Stimulated activated naive CD4-positive, alpha-beta T cell treated with Interleukin-2 at 50 U/mL for 16 hours (primary cell): Measurements from ENCODE around the gene MMP11.

ENCODE experiments used
- DNase-seq: peaks from one replicate; lab custom pipeline; 2025; lab: John Stamatoyannopoulos, UW

MMP11 gene

DNA sequence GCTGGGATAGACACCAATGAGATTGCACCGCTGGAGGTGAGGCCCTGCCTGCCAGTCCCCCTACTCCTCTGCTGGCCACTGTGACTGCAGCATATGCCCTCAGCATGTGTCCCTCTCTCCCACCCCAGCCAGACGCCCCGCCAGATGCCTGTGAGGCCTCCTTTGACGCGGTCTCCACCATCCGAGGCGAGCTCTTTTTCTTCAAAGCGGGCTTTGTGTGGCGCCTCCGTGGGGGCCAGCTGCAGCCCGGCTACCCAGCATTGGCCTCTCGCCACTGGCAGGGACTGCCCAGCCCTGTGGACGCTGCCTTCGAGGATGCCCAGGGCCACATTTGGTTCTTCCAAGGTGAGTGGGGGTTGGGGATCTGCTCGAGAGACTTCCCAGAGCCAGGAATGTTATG lies 8.4 kb downstream of the MMP11 start:
- no peak for DNase-seq

GRCh38 chr22:23781511-23782183 lies 9.0 kb downstream of the MMP11 start:
- no peak for DNase-seq

GRCh38 chr22:23782252-23782651 lies 9.6 kb downstream of the MMP11 start:
- DNase-seq, result no peak

DNA sequence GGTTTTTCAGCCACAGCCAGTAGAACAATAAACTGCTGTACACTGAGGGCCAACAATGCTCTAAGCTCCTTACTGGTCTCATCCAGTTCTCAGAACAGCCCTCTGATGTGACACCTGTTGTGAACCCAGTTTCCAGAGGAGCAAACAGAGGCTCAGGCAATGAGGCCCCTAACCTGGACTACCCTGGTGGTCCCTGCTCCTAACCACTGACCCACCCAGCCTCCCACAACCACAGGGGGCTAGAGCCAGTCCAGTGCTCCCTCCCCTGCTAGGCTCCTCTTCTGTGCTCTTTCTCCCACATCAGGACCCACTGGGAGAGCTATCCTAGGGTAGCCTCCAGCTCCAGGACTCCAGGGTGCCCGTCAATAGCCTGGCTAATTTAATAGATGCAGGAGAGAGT lies 10.1 kb downstream of the MMP11 start:
- no peak for DNase-seq

GRCh38 chr22:23783265-23784150 lies 10.9 kb downstream of the MMP11 start:
- no peak for DNase-seq

- no peak for DNase-seq
These were observed 11.6 kb downstream of the MMP11 start for GRCh38 chr22:23784215-23784732.

DNA sequence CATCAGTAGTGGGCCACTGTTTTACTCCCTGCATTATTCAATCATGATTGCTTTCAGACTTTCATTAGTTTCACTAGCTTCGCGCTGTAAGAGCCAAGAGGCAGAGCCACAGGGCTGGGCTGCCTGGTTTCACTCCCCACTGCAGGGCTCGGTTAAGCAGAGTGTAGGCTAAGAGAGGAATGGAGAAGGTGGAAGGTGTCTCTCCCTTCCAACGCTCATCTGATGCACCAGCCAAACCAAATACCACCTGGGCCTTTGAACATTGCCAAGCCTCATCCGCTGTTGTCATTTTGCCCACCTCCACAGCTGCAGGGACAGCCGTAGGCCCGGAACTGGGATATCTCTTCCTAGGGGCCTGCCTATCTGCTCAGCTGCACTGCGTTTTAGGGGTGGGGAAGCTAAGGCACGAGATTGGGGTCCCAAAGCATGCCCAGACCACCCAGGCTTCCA lies 13.6 kb downstream of the MMP11 start:
- DNase-seq, result no peak

DNA sequence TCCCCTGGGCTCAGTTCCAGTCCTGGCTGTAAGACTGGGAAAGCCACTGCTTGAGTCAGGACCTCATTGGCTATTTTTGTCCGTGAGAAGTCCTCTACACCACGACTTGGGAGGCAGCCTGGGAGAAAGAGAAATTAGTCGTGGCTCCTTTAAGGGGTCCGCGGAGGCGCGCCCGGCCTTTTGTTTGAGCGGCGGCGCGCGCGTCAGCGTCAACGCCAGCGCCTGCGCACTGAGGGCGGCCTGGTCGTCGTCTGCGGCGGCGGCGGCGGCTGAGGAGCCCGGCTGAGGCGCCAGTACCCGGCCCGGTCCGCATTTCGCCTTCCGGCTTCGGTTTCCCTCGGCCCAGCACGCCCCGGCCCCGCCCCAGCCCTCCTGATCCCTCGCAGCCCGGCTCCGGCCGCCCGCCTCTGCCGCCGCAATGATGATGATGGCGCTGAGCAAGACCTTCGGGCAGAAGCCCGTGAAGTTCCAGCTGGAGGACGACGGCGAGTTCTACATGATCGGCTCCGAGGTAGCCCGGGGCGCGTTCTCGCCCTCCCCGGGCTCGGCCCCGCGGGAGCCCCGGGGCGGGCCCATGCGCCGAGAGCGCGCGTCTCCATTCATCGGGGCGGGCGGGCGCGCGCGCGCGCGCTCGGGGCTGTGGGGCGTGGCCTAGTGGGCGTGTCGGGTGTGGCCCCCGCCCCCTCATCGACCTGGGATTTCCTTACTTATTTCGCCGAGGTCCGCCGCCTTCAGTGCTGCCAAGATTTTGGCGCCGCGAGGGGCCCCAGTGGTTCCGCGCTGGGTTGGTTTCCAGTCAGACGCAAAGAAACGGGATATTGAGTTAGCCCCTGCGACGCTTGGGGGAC lies 14.3 kb downstream of the MMP11 start, which contains the start of gene SMARCB1:
Gene SMARCB1 (plus strand): TSS at position 215 of the 848 bp plus-strand sequence. CDS start 204 bp downstream, at position 419.
- DNase-seq, result peak; percentile 83

DNA sequence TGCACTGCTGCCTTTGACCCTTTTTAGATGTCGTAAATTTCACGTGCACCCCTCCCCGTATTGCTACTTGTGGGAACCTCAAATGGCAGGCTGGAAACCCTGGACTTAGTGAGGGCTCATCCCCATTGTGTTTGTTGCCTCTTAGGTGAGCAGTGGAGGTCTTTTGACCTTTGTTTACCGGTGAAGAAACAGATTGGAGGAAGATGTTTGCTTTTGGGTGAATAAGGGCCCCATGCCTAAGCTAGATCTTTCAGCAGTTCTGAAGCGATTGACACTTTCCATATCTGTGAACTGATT lies 14.9 kb downstream of the MMP11 start:
- DNase-seq, result no peak

DNA sequence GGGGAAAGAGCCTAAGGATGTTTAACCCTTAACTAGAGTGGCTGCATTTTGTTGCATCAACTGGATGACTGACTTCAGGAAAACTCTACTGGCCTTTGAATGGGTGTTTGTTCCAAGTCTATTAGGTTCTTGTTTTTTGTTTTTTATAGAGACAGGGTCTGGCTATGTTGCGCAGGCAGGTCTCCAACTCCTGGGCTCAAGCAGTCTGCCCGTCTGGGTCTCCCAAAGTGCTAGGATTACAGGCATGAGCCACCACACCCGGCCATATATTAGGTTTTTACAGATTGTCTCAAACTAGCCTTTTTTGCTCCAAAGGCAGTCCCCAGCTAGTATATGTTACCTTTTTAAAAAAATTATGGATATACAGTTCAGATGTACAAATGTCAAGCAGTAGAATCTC lies 15.3 kb downstream of the MMP11 start:
- DNase-seq, result no peak

DNA sequence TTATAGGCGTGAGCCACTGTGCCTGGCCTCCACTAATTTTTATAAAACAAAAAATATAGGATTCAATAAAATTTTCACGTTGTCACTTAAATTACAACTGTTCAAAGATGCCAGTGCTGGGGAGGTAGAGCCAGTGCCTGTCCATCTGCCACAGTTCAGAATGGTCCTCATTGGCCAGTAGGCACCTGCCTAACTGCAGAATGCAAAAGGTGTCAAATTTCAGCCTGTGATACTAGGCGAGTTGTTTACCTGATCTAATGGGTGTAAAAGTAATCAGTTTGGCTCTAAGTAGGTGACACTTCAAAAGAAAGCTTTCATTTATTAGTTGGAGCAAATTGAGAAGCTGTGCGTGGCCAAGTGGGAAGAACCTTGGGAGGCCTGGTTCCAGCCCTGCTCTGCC lies 16.5 kb downstream of the MMP11 start:
- DNase-seq, result no peak

DNA sequence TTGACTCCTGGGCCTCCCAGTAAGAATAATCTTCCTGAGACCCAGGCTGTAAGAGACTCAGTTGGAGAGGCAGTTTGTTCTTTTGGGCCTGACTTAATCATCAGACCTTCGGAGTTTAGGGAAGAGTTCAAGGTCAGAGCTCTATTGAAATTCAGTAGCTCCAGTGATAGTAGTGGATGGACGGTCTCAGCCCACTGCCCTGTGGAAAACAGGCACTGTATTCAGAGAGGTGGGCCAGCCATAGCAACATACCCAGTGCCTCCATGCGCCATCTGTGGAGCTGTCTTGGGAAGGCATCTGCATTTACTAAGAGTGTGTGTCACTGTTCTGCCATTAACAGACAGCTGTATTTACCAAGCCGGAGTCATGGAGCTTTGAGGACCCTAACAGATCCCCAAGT lies 17.0 kb downstream of the MMP11 start:
- no peak for DNase-seq

DNA sequence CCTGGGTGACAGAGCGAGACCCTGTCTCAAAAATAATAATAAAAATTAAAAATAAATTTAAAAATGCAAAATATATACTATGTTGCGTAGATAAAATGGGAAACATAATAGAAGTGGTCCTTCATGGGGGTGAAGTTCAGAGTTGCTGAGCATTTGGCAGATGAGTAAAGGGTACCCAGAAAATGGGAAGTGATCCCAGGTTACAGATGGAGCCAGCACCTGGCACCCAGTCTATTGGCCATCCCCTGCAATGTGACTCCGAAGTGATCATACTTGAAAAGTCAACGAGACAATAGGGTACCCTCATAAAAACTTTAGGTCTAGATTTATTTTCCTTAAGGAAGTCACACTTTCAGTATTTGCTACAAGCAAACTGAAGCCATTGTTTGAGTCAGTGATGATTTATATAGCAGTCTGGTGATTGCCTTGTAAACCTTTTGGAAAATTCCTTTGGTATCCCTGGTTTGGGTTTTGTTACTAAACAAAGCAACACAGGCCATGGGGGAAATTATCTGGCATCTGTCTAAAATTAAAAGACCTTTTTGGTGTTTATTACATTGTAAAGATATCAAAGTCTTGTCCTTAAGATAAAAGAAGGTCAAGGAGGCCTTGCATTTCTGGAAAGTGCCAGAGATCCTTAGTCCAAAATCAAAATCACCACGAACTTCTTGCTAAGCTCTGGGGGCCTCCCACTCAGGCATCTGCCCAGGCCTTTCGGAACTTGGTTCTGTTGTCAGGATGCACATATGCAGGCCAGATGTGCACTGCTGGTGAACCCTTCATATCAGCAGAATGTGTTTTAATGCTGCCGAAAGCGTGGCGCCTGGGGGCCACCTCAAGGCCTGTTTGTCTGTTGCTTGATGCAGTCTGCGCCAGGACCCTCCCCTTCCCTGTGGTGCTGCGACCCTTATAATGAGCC lies 18.4 kb downstream of the MMP11 start:
- DNase-seq, result no peak

- DNase-seq, result no peak
These were observed 19.3 kb downstream of the MMP11 start for GRCh38 chr22:23791738-23792645.

GRCh38 chr22:23793326-23793725 lies 20.7 kb downstream of the MMP11 start:
- DNase-seq, result no peak

- DNase-seq, result no peak
These were observed 23.8 kb downstream of the MMP11 start for GRCh38 chr22:23796461-23796860.

DNA sequence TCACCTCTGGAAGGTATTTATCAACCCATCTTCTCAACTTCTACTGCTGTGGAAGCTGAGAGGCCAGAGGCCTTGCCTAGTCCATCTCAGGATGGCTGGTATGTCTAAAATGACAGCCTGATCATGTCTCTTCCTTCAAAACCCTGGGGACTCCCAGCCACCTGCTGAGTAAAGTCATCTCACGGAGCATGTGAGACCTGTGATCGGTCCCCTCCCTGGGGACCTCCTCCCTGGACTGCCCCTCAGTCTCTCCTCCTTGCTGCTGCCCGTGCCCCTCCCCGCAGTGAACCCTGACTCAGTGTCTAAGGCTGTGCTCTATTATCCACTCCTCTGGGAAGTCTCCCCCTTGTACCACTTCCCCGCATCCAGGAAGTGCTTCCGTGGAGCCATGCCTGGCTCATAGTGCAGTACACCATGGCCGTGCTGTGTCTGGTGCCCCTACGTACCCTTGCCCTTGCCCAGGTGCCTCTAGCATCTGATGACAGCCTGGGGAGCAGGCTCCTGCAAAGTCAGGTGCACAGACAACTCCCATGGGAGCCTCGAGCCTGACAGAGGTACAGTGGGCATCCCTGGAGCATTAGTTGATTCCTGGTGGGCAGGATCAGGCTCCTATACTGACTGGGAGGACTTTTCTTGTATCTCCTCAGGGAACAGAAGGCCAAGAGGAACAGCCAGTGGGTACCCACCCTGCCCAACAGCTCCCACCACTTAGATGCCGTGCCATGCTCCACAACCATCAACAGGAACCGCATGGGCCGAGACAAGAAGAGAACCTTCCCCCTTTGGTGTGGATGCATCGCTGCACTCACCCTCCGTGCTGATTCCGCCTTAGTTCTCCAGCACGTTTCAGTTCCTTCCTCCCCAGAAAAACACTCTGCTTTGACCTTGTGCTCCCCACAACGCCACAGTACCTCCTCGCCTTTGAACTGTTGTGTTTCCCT lies 27.9 kb downstream of the MMP11 start:
- no peak for DNase-seq

- no peak for DNase-seq
These were observed 28.7 kb downstream of the MMP11 start for GRCh38 chr22:23801238-23801821.
